Esophagus squamous epithelium (tissue), 5 donors: ENCODE results near the gene UBE3B. TPM values are rescaled to one million over a fixed set of nuclear protein-coding genes. Genes with fewer than 3 reads are reported as not detected.

ENCODE experiments used
- DNase-seq: peaks from one replicate; lab custom pipeline; 2025; lab: John Stamatoyannopoulos, UW
- H3K27ac ChIP-seq, 4 donors: fragments of 200-600 bp; sonication (generic); one replicate each; pipeline ENCODE4 v1.5.1; 2016 to 2019; ENCODE audit warnings: mild to moderate bottlenecking in 1 of 4
- H3K27me3 ChIP-seq, 4 donors: fragments of 200-600 bp; sonication (generic); 1 replicate in 3 of 4; 2 replicates in 1 of 4; pipeline versions ENCODE4 v1.5.1 to v1.6.0; 2017 to 2021; ENCODE audit warnings: antibody characterized with exemption in 1 of 4
- H3K36me3 ChIP-seq, 3 donors: fragments of 200-600 bp; sonication (generic); one replicate each; pipeline ENCODE4 v1.5.1; 2016 to 2019
- H3K4me1 ChIP-seq, 3 donors: fragments of 200-600 bp; sonication (generic); one replicate each; pipeline ENCODE4 v1.5.1; 2017 to 2019
- H3K4me3 ChIP-seq, 4 donors: fragments of 200-600 bp; sonication (generic); 1 replicate in 3 of 4; 2 replicates in 1 of 4; pipeline ENCODE4 v1.5.1; 2016 to 2019; ENCODE audit warnings: mild to moderate bottlenecking in 2 of 4, moderate library complexity in 1 of 4
- H3K9me3 ChIP-seq, 3 donors: fragments of 200-600 bp; sonication (generic); one replicate each; pipeline ENCODE4 v1.5.1; 2016 to 2019
- CTCF ChIP-seq, 6 experiments: fragments of 450-650 bp in 4 of 6; fragments of 200-600 bp in 2 of 6; sonication (generic) in 2 of 6; IDR thresholded peaks; one replicate each; pipeline ENCODE4 v1.5.1; 2016 to 2019; ENCODE audit warnings: antibody characterized with exemption in 6 of 6, mild to moderate bottlenecking in 4 of 6, moderate library complexity in 4 of 6
- POLR2A ChIP-seq, 4 donors: fragments of 450-650 bp; IDR thresholded peaks; one replicate each; pipeline ENCODE4 v1.6.1; 2017; ENCODE audit warnings: antibody characterized with exemption in 4 of 4, mild to moderate bottlenecking in 4 of 4, moderate library complexity in 3 of 4
- WGBS, 2 donors: methylation state at CpG; one replicate each; pipeline ENCODE4 v1.1.5; 2018; 5-methylcytosine and 5-hydroxymethylcytosine counted together
- intact Hi-C: fragments of 100-400 bp; cut with DNase I; formaldehyde crosslinking; loops from one replicate; pipeline ENCODE4 v1.15.0; 2022
- total RNA-seq, 4 donors: library from RNA; depleted of rRNA; stranded (reverse); fragments of >200 nt; gene quantifications; one replicate each; pipeline ENCODE4 v1.1.0, GENCODE V29; 2016
- donor health status: DM: yes; HTN: yes; CAD: no.

Gene UBE3B
- total RNA-seq, 4 donors from 2014 or later, result 31.7 to 48.7 (median 37.6) TPM

GRCh38 chr12:109567296-109567695, 89.9 kb downstream of the UBE3B start:
- Histone ChIP-seq H3K27me3 (no peaks in the 10 kb centered on the region), H3K4me1 (peaks cover 0 to 6% (median under 1%) of the 10 kb centered on the region in 3 donors), H3K9me3 (no peaks in the 10 kb centered on the region), H3K36me3 (peaks cover 0 to 95% (median 8%) of the 10 kb centered on the region in 3 donors), H3K4me3 (no peak overlapping the region), H3K27ac (no peak overlapping the region)
- DNase-seq, result no peak
- intact Hi-C loops, result no loop called here
- TF ChIP-seq CTCF (IDR thresholded peaks at IDR 0.05) (no peak), POLR2A (IDR thresholded peaks at IDR 0.05) (no peak)
- 86 to 90% methylated on average over 9 to 10 of the region's 10 CpGs for WGBS, 2 donors

DNA sequence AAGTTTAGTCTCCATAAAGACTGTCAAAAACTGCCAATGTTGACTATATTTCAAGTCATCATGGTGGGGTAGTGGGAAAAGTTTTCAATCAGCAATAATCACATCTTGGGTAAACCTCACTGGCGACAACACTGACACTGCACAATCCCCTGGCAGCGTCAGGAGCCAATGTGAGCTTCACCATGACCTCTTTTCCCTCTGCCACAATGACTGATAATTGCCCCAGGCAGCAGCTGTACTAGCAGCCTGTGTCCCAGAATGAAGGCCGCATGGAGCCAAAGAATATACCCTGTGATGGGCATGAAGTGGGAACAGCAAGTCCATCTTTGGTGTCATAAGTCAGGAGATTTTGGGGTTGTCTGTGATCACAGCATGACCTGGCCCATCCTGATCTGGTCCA, 90.5 kb downstream of the UBE3B start:
- peaks cover 0 to 88% (median under 1%) of the 10 kb centered on the region in 3 donors for H3K36me3 ChIP-seq

DNA sequence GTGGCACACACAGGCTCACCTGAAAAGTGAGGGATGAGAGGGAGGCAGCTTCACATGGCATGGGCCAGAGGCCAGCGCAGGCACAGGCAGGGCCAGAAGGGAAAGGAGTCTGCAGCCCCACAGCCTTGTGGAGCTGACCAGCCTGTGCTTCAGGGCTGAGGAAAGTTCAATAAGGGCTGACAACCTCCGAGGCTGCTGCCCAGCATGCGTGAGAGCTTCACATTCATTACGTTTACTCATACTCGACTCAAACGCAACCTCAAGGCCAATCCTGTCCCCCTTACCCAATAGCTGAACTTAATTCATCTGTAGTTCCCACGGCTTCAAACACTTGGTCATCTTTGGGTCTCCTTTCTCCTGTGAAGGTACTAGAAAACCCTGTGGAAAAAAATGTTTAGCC, 91.1 kb downstream of the UBE3B start:
- no peak for DNase-seq
- Histone ChIP-seq H3K9me3 (no peaks in the 10 kb centered on the region), H3K27ac (no peak overlapping the region), H3K4me1 (peaks cover 0 to 14% (median 6%) of the 10 kb centered on the region in 3 donors), H3K27me3 (no peaks in the 10 kb centered on the region), H3K4me3 (no peak overlapping the region), H3K36me3 (peaks cover 0 to 83% (median 0%) of the 10 kb centered on the region in 3 donors)
- WGBS, 2 donors, result 92 to 94% methylated on average over 7 of the region's 7 CpGs
- intact Hi-C loops, result no loop called here
- TF ChIP-seq POLR2A (IDR thresholded peaks at IDR 0.05) (no peak), CTCF (IDR thresholded peaks at IDR 0.05) (no peak)

More for the DNA sequence above, 90.5 kb downstream of the UBE3B start:
- Histone ChIP-seq H3K4me3 (no peak overlapping the region), H3K27me3 (no peaks in the 10 kb centered on the region), H3K27ac (no peak overlapping the region), H3K9me3 (no peaks in the 10 kb centered on the region), H3K4me1 (peaks cover 0 to 13% (median 6%) of the 10 kb centered on the region in 3 donors)
- 68 to 76% methylated on average over 3 of the region's 3 CpGs for WGBS, 2 donors
- TF ChIP-seq CTCF (IDR thresholded peaks at IDR 0.05), result no peak
- TF ChIP-seq POLR2A (IDR thresholded peaks at IDR 0.05), result no peak
- intact Hi-C loops, result no loop called here
- no peak for DNase-seq

DNA sequence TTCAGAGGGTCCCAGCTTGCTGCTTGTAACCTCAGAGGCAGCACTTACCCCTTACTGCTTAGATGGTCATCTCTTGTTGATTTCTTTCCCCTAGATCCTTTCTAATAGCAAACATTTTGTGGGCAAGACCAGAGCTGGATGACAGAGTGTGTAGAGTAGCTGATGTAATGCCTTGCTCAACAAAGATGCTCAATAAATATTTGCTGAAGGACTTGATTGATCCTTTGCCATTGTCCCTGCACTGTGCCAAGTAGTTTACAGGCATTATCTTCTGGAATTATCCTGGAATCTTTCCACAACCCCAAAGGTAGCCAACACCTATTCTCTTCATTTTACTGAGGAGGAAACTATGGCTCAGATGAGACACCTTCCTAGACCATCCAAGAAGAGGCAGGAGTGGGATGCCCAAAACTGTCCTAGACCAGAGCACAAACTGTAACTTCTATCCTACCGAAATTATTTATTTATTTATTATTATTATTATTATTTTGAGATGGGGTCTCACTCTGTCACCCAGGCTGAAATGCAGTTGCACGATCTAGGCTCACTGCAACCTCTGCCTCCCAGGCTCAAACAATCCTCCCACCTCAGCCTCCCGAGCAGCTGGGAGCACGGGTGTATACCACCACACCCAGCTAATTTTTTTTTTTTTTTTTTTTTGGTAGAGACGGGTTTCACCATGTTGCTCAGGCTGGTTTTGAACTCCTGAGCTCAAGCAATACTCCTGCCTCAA, 94.5 kb downstream of the UBE3B start:
- Histone ChIP-seq H3K4me1 (peaks cover 5 to 40% (median 6%) of the 10 kb centered on the region in 3 donors), H3K27me3 (no peaks in the 10 kb centered on the region), H3K27ac (no peak overlapping the region), H3K9me3 (no peaks in the 10 kb centered on the region), H3K36me3 (peaks cover 0 to 71% (median 0%) of the 10 kb centered on the region in 3 donors), H3K4me3 (peak overlapping the region in 1 of 4 donors; percentile 91)
- intact Hi-C loops, result no loop called here
- TF ChIP-seq POLR2A (IDR thresholded peaks at IDR 0.05) (no peak), CTCF (IDR thresholded peaks at IDR 0.05) (no peak)
- no peak for DNase-seq
- WGBS, 2 donors, result 73 to 82% methylated on average over 4 to 5 of the region's 5 CpGs

GRCh38 chr12:109572506-109572845, 95.0 kb downstream of the UBE3B start:
- Histone ChIP-seq H3K4me3 (peak overlapping the region; percentile 74 to 91 (median 82)), H3K27ac (peak overlapping the region in 3 of 4 donors; percentile 86 to 96 (median 88))
- 42 to 81% methylated on average over 1 to 3 of the region's 3 CpGs for WGBS, 2 donors

More at GRCh38 chr12:109572506-109572845, 95.0 kb downstream of the UBE3B start:
- DNase-seq, result no peak
- H3K36me3 ChIP-seq, result peaks cover 0 to 71% (median 4%) of the 10 kb centered on the region in 3 donors
- intact Hi-C loops, result no loop called here
- no peaks in the 10 kb centered on the region for H3K9me3 ChIP-seq
- peaks cover 5 to 40% (median 6%) of the 10 kb centered on the region in 3 donors for H3K4me1 ChIP-seq
- TF ChIP-seq POLR2A (IDR thresholded peaks at IDR 0.05), result no peak
- TF ChIP-seq CTCF (IDR thresholded peaks at IDR 0.05), result no peak
- H3K27me3 ChIP-seq, result no peaks in the 10 kb centered on the region
